GM12891 (cell line): ENCODE results near the gene YKT6.

Source experiments
- POLR2A ChIP-seq: IDR thresholded peaks from 2 replicates; pipeline ENCODE4 v1.6.1; 2011; ENCODE audit warnings: low read depth, low read length, control low read depth
- POLR2AphosphoS5 ChIP-seq: IDR thresholded peaks from 2 replicates; pipeline ENCODE4 v1.6.1; 2011; ENCODE audit warnings: low read depth, low read length, control low read depth
- TAF1 ChIP-seq: IDR thresholded peaks from 2 replicates; pipeline ENCODE4 v1.6.1; 2011; ENCODE audit warnings: low read depth, low read length, control low read depth

DNA sequence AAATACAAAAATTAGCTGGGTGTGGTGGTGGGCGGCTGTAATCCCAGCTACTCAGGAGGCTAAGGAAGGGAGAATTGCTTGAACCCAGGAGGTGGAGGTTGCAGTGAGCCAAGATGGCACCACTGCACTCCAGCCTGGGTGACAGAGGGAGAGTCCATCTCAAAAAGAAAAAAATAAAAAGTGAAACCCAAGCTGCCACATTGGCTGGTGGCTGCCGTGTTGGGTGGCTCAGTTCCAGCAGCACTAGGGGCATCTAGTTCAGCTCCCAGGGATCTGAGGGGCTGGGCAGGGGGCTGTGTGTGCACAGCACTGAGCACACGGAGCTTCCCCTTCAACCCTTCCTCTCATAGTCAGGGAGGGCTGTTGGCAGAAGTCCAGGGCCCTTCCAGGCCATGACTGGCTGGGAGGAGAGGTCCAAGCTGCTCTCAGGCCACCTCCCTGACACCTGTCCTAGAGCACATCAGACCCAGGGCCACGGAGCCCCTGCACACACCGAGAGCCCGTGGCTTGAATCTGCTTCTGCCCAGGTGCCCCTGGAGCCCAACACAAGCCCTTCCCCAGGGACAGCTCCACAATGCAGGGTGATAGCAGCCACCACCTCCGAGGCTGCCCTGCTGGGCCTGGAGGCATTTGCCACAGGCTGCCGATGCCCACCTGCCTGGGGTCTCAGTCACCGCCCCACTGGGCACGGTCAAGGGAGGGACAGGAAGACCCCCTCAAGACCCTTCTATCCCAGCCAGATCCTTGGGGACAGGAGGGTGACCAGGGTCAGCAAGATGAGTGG is 47.3 kb downstream of the YKT6 start:
- TF ChIP-seq POLR2A = no peak
- TF ChIP-seq POLR2AphosphoS5 = no peak
- no peak for TF ChIP-seq TAF1
